SK-N-SH (cell line): Measurements from ENCODE around the gene TRIM66. TPM values are rescaled to one million over a fixed set of nuclear protein-coding genes. Genes with fewer than 3 reads are reported as not detected.

Experiments used
- CTCF ChIA-PET: fragments of 300-600, 350-600 bp; formaldehyde crosslinking; extraction: SDS; loops from one replicate; lab custom pipeline; 2021; lab: Yijun Ruan, JAX
- POLR2A ChIA-PET: fragments of 350-600 bp; sonication (Branson Sonifier 250); formaldehyde crosslinking; extraction: SDS; loops from one replicate; lab custom pipeline; 2020; ENCODE audit warnings: antibody characterized with exemption, inconsistent platforms; lab: Yijun Ruan, JAX
- DNase-seq: peaks from one replicate; pipeline ENCODE4 v3.0.0; 2012
- H2AFZ ChIP-seq: fragments of 200-600 bp; sonication (generic); 2 replicates; pipeline ENCODE4 v1.8.1; 2016; ENCODE audit warnings: antibody characterized with exemption, mild to moderate bottlenecking, low read depth
- H3F3A ChIP-seq: fragments of 200-600 bp; sonication (generic); replicated peaks from 2 replicates; pipeline ENCODE3; 2016; ENCODE audit warnings: antibody characterized with exemption, mild to moderate bottlenecking; ENCODE audit not compliant: insufficient read depth
- H3K27ac ChIP-seq, 2 experiments: fragments of 200-500 bp in 1 of 2; fragments of 200-600 bp in 1 of 2; sonication (Bioruptor generic) in 1 of 2; sonication (generic), shearing (Covaris generic) in 1 of 2; 2 replicates each; pipeline versions ENCODE4 v1.5.1 to v1.6.1; 2014 to 2016; ENCODE audit warnings: low read depth in 2 of 2, inconsistent platforms in 1 of 2, low read length in 1 of 2, mild to moderate bottlenecking in 1 of 2, mixed read lengths in 1 of 2
- H3K27me3 ChIP-seq: fragments of 200-600 bp; sonication (generic), shearing (Covaris generic); 2 replicates; pipeline ENCODE4 v1.6.1; 2016; ENCODE audit warnings: mixed run types; ENCODE audit not compliant: insufficient read depth
- H3K36me3 ChIP-seq, 2 experiments: fragments of 200-500 bp in 1 of 2; fragments of 200-600 bp in 1 of 2; sonication (Bioruptor generic) in 1 of 2; sonication (generic) in 1 of 2; replicated peaks in 1 of 2; 2 replicates each; pipeline versions ENCODE3 to v1.5.1; 2014 to 2016; ENCODE audit warnings: low read length in 1 of 2, mild to moderate bottlenecking in 1 of 2; ENCODE audit not compliant: insufficient read depth in 2 of 2, control insufficient read depth in 1 of 2
- H3K4me1 ChIP-seq, 2 experiments: fragments of 200-500 bp in 1 of 2; fragments of 200-600 bp in 1 of 2; sonication (Bioruptor generic) in 1 of 2; sonication (generic), shearing (Covaris generic) in 1 of 2; 2 replicates each; pipeline versions ENCODE4 v1.5.1 to v1.6.1; 2014 to 2016; ENCODE audit warnings: low read depth in 1 of 2, low read length in 1 of 2, mixed run types in 1 of 2; ENCODE audit not compliant: insufficient read depth in 2 of 2, control insufficient read depth in 1 of 2
- H3K4me2 ChIP-seq: fragments of 200-600 bp; sonication (generic), shearing (Covaris generic); 2 replicates; pipeline ENCODE4 v1.6.1; 2017; ENCODE audit warnings: mixed run types
- H3K4me3 ChIP-seq, 2 experiments: fragments of 200-500 bp in 1 of 2; fragments of 200-600 bp in 1 of 2; sonication (Bioruptor generic) in 1 of 2; sonication (generic), shearing (Covaris generic) in 1 of 2; 2 replicates each; pipeline versions ENCODE4 v1.5.1 to v1.8.1; 2014 to 2016; ENCODE audit warnings: low read depth in 2 of 2, inconsistent platforms in 1 of 2, low read length in 1 of 2, mild to moderate bottlenecking in 1 of 2, mixed read lengths in 1 of 2, moderate library complexity in 1 of 2
- H3K79me2 ChIP-seq: fragments of 200-600 bp; sonication (generic); 2 replicates; pipeline ENCODE4 v1.8.1; 2017; ENCODE audit warnings: mild to moderate bottlenecking; ENCODE audit not compliant: insufficient read depth
- H3K9ac ChIP-seq: fragments of 200-600 bp; sonication (generic); 2 replicates; pipeline ENCODE4 v1.6.1; 2017; ENCODE audit warnings: mixed run types
- H3K9me2 ChIP-seq: fragments of 200-600 bp; sonication (generic); 2 replicates; pipeline ENCODE4 v1.6.1; 2017; ENCODE audit warnings: mixed run types
- H3K9me3 ChIP-seq: fragments of 200-600 bp; sonication (generic); 2 replicates; pipeline ENCODE4 v1.6.1; 2017; ENCODE audit warnings: mixed run types, mild to moderate bottlenecking, moderate library complexity
- H4K20me1 ChIP-seq: fragments of 200-600 bp; sonication (generic); 2 replicates; pipeline ENCODE4 v1.6.1; 2017; ENCODE audit warnings: mild to moderate bottlenecking, mixed run types; ENCODE audit not compliant: insufficient read depth
- CTCF ChIP-seq: fragments of 200-600 bp; sonication (generic); IDR thresholded peaks from 2 replicates; pipeline ENCODE4 v1.6.1; 2017; ENCODE audit warnings: antibody characterized with exemption, mild to moderate bottlenecking, moderate library complexity
- ELF1 ChIP-seq: IDR thresholded peaks from 2 replicates; pipeline ENCODE4 v1.4.0; 2012
- EP300 ChIP-seq, 2 experiments: IDR thresholded peaks; 2 replicates each; pipeline versions ENCODE4 v1.4.0 to v1.6.1; 2012; ENCODE audit warnings: borderline replicate concordance in 1 of 2, low read depth in 1 of 2, low read length in 1 of 2
- FOSL2 ChIP-seq: IDR thresholded peaks from 2 replicates; pipeline ENCODE4 v1.4.0; 2012; ENCODE audit warnings: low read depth, mild to moderate bottlenecking, moderate library complexity, borderline replicate concordance
- FOXM1 ChIP-seq: IDR thresholded peaks from 2 replicates; pipeline ENCODE4 v1.4.0; 2012; ENCODE audit warnings: low read depth, mild to moderate bottlenecking
- GABPA ChIP-seq: IDR thresholded peaks from 2 replicates; pipeline ENCODE4 v1.4.0; 2012; ENCODE audit warnings: low read depth, mild to moderate bottlenecking
- GATA2 ChIP-seq: sonication (generic); formaldehyde crosslinking; IDR thresholded peaks from 2 replicates; pipeline ENCODE4 v1.5.0; 2020; ENCODE audit warnings: mild to moderate bottlenecking, missing genetic modification reagents
- IRF3 ChIP-seq: fragments of 150-350 bp; IDR thresholded peaks from 2 replicates; pipeline ENCODE4 v1.6.1; 2016; ENCODE audit warnings: mild to moderate bottlenecking, low read depth, low read length
- NFIC ChIP-seq: IDR thresholded peaks from 2 replicates; pipeline ENCODE4 v1.4.0; 2012; ENCODE audit warnings: borderline replicate concordance
- NRF1 ChIP-seq: IDR thresholded peaks from 2 replicates; pipeline ENCODE4 v1.6.1; 2012; ENCODE audit warnings: low read depth, mild to moderate bottlenecking, low read length
- RFX5 ChIP-seq: IDR thresholded peaks from 2 replicates; pipeline ENCODE4 v1.6.1; 2012; ENCODE audit warnings: mild to moderate bottlenecking, improper control_type of control experiment, low read length
- SIN3A ChIP-seq: IDR thresholded peaks from 2 replicates; pipeline ENCODE4 v1.6.1; 2012; ENCODE audit warnings: low read depth, mild to moderate bottlenecking, low read length, moderate library complexity, borderline replicate concordance
- TAF1 ChIP-seq: IDR thresholded peaks from 2 replicates; pipeline ENCODE4 v1.6.1; 2012; ENCODE audit warnings: low read depth, mild to moderate bottlenecking, low read length, moderate library complexity, borderline replicate concordance
- USF2 ChIP-seq: fragments of 150-350 bp; IDR thresholded peaks from 2 replicates; pipeline ENCODE4 v1.6.1; 2017; ENCODE audit warnings: antibody characterized with exemption, low read length, low read depth, borderline replicate concordance
- WGBS: methylation state at CpG from one replicate; pipeline ENCODE4 v1.1.6; 2017; ENCODE audit warnings: low lambda C conversion rate; 5-methylcytosine and 5-hydroxymethylcytosine counted together
- polyA plus RNA-seq, 3 experiments: library from polyadenylated mRNA; depleted of rRNA; stranded (reverse); fragments of >200 nt; gene quantifications; 2 replicates each; pipeline ENCODE4 v1.2.3, GENCODE V29; 2012
- TF ChIP-seq, protein P1 (sequence below): IDR thresholded peaks from 2 replicates; pipeline ENCODE4; 2012
- TF ChIP-seq, protein P2 (sequence below): IDR thresholded peaks from 2 replicates; pipeline ENCODE4 v1.6.1; 2012; ENCODE audit warnings: mild to moderate bottlenecking, low read depth, low read length, moderate library complexity
- TF ChIP-seq, protein P3 (sequence below): IDR thresholded peaks from 2 replicates; pipeline ENCODE4 v1.4.0; 2012; ENCODE audit warnings: low read depth, borderline replicate concordance

TRIM66 gene
- polyA plus RNA-seq, 1 of the 3 experiments (the other 2 are of a cell fraction), result 6.4 TPM

DNA sequence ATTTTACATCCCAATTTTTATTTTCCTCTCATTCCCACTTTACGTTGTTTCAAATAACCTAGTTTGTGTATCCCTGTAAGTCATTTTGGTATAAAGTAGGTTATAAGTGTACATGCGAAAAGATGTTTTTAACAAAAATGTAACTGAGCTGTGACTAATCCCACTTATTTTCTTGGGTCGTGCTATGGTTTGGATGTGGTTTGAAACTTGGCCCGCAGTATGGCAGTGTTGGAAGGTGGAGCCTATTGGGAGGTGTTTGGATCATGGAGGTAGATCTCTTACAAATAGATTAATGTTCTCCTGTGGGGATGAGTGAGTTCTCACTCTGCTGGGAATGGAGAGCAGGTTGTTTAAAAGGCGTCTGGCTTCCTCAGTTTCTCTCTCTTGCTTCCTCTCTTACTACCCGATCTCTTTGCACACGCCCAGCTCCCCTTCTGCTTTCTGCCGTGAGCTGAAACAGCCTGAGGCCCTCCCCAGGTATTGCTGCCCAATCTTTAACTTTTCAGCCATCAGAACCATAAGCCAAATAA, 7.3 kb upstream of the TRIM66 start (continued):
- TF ChIP-seq EP300 (IDR thresholded peaks at IDR 0.05; ENCODE audit: borderline replicate concordance in 1 of 2, low read depth in 1 of 2, low read length in 1 of 2) (no peak), NFIC (no peak), USF2 (no peak), RFX5 (no peak), GATA2 (CRISPR knock-in tag) (no peak), GABPA (no peak)

DNA sequence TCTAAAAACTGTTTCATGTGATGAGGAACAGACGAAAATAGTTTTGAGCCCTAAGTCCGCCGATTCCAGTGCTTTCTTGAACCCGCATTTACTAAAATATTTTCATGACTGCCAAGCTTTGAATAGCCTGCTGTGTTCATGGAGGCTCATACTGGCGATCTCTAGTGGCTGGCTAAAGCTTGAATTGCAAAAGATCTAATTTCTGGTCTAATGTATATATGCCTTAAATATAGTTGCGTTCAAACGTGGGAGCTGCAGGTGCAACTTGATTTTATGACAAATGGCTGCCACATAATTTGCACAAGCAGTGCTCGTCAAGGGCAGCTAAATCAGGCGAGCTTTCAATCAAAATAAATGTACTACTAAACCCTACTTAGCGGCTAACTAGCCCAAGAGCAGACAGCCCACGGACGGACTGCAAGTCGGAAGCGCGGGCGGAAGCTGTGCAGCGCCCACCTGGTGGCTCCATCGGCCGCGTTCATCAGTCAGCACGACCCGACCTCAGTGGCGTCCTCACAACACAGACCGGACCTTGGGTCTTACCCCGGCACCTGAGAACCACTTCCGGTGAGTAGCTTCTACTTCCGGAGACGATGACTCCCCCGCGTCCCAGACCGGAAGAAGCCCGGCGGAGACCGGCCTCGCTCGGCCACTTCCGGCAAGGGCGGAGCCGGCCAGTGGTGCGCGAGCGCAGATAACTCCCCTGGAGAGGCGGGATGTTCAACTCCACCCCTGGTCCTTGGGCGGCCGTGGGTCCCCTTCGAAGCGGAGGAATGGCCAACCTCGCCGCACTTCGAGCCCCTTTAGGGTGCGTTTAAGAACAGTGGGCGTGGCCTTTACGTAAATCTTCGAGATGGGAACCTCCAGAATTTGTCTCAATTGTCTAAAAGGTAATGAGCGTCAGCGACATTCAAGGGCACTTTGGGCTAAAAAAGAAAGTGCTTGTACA, 6.2 kb upstream of the TRIM66 start:
- peaks cover 58% of the 10 kb centered on the region for H3F3A ChIP-seq
- no peaks in the 10 kb centered on the region for H3K9me2 ChIP-seq
- H3K9me3 ChIP-seq, result no peaks in the 10 kb centered on the region
- H3K27ac ChIP-seq, result peak overlapping the region; percentile 90 to 96
- peaks cover 24 to 32% of the 10 kb centered on the region in 2 experiments; a peak in 3 of 4 replicates for H3K4me1 ChIP-seq
- H3K79me2 ChIP-seq, result peaks cover 57% of the 10 kb centered on the region
- POLR2A ChIA-PET, result interaction anchor here (0.5 to 2.8 kb wide), 16 partner anchors 10 to 771 kb away, joined by 3 to 37 read pairs (median 5); partner anchors contain the start of genes AKIP1, TMEM9B and ZNF143
- CTCF ChIA-PET, result interaction anchor here (0.6 to 1.6 kb wide), 13 partner anchors 10 to 495 kb away, joined by 3 to 7 read pairs (median 3); partner anchors contain the start of gene LMO1
- peaks cover 54 to 65% of the 10 kb centered on the region in 2 experiments for H3K36me3 ChIP-seq
- peak overlapping the region; percentile 68 for H3K4me3 ChIP-seq
- DNase-seq, result peak; percentile 95
- no peaks in the 10 kb centered on the region for H3K27me3 ChIP-seq
- peak overlapping the region; percentile 85 for H3K4me2 ChIP-seq
- H4K20me1 ChIP-seq, result peaks cover 15% of the 10 kb centered on the region
- no peak overlapping the region; the same call in 1 of the 2 replicates for H2AFZ ChIP-seq
- peak overlapping the region; percentile 67 for H3K9ac ChIP-seq
- WGBS, result 4% methylated on average over 29 of the region's 56 CpGs
- TF ChIP-seq TAF1, result peak; percentile 94
- TF ChIP-seq, protein P1, sequence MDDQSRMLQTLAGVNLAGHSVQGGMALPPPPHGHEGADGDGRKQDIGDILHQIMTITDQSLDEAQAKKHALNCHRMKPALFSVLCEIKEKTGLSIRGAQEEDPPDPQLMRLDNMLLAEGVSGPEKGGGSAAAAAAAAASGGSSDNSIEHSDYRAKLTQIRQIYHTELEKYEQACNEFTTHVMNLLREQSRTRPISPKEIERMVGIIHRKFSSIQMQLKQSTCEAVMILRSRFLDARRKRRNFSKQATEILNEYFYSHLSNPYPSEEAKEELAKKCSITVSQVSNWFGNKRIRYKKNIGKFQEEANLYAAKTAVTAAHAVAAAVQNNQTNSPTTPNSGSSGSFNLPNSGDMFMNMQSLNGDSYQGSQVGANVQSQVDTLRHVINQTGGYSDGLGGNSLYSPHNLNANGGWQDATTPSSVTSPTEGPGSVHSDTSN, result peak; percentile 66
- peak; percentile 98 for TF ChIP-seq GABPA
- peak; percentile 36 for TF ChIP-seq CTCF
- TF ChIP-seq, protein P2, sequence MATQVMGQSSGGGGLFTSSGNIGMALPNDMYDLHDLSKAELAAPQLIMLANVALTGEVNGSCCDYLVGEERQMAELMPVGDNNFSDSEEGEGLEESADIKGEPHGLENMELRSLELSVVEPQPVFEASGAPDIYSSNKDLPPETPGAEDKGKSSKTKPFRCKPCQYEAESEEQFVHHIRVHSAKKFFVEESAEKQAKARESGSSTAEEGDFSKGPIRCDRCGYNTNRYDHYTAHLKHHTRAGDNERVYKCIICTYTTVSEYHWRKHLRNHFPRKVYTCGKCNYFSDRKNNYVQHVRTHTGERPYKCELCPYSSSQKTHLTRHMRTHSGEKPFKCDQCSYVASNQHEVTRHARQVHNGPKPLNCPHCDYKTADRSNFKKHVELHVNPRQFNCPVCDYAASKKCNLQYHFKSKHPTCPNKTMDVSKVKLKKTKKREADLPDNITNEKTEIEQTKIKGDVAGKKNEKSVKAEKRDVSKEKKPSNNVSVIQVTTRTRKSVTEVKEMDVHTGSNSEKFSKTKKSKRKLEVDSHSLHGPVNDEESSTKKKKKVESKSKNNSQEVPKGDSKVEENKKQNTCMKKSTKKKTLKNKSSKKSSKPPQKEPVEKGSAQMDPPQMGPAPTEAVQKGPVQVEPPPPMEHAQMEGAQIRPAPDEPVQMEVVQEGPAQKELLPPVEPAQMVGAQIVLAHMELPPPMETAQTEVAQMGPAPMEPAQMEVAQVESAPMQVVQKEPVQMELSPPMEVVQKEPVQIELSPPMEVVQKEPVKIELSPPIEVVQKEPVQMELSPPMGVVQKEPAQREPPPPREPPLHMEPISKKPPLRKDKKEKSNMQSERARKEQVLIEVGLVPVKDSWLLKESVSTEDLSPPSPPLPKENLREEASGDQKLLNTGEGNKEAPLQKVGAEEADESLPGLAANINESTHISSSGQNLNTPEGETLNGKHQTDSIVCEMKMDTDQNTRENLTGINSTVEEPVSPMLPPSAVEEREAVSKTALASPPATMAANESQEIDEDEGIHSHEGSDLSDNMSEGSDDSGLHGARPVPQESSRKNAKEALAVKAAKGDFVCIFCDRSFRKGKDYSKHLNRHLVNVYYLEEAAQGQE, result peak; percentile 17; the same call in 1 of the 2 replicates
- no peak for TF ChIP-seq RFX5
- TF ChIP-seq SIN3A, result peak; percentile 94; the same call in 1 of the 2 replicates
- TF ChIP-seq, protein P3, sequence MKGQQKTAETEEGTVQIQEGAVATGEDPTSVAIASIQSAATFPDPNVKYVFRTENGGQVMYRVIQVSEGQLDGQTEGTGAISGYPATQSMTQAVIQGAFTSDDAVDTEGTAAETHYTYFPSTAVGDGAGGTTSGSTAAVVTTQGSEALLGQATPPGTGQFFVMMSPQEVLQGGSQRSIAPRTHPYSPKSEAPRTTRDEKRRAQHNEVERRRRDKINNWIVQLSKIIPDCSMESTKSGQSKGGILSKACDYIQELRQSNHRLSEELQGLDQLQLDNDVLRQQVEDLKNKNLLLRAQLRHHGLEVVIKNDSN, result no peak
- TF ChIP-seq FOSL2, result peak; percentile 64; the same call in 1 of the 2 replicates
- TF ChIP-seq NFIC, result peak; percentile 4; the same call in 1 of the 2 replicates
- TF ChIP-seq EP300 (IDR thresholded peaks at IDR 0.05; ENCODE audit: borderline replicate concordance in 1 of 2, low read depth in 1 of 2, low read length in 1 of 2), result peak in 1 of 2 experiments; percentile 40; a peak in 1 of 4 replicates
- TF ChIP-seq FOXM1, result no peak
- TF ChIP-seq IRF3, result no peak
- peak; percentile 75 for TF ChIP-seq NRF1
- peak; percentile 94 for TF ChIP-seq ELF1
